ENCODE measurements around the gene MMAB.
"Not testable (repeated sequence)": the region's sequence is repeated elsewhere in the genome, so short reads cannot be mapped to it uniquely, and the experiment has no call there.

MMAB gene

DNA sequence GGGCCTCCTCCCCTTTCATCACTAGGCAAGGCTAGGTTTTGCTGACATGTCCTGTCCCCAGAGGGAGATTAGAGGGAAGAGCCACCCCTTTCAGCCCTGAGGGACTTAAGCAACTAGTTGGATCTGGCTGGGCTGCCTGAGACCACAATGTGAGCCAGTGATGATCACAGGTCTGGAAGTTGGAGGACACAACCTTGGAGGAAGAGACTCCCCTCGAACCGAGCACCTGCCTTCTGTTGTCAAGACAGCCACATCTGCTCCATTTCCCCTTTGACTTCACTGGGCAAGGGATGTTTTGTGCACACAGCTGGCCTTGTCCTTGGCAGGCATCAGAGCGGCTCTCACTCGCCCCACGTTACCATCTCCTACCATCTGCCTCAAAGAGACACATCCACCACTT is 31.7 kb upstream of the MMAB start:
- FAIRE-seq, result no peak
- no peak for DNase-seq (ENCODE audit: insufficient read length, low spot score)
- TF ChIP-seq POU2F2 (IDR thresholded peaks at IDR 0.05; ENCODE audit: low read depth, low read length) (no peak), SPI1 (IDR thresholded peaks at IDR 0.05; ENCODE audit: low read depth, low read length) (no peak), POLR2A (IDR thresholded peaks at IDR 0.05; ENCODE audit: low read depth, low read length) (no peak), POLR2AphosphoS5 (IDR thresholded peaks at IDR 0.05; ENCODE audit: low read depth, low read length) (no peak), TAF1 (IDR thresholded peaks at IDR 0.05; ENCODE audit: low read depth, low read length) (no peak), PAX5 (IDR thresholded peaks at IDR 0.05; ENCODE audit: insufficient read depth, low read length, severe bottlenecking) (no peak)

- TF ChIP-seq PAX5 (IDR thresholded peaks at IDR 0.05; ENCODE audit: insufficient read depth, low read length, severe bottlenecking), result no peak
- TF ChIP-seq POLR2AphosphoS5 (IDR thresholded peaks at IDR 0.05; ENCODE audit: low read depth, low read length), result no peak
- TF ChIP-seq POU2F2 (IDR thresholded peaks at IDR 0.05; ENCODE audit: low read depth, low read length), result no peak
- no peak for TF ChIP-seq SPI1 (IDR thresholded peaks at IDR 0.05; ENCODE audit: low read depth, low read length)
- no peak for TF ChIP-seq TAF1 (IDR thresholded peaks at IDR 0.05; ENCODE audit: low read depth, low read length)
- no peak for TF ChIP-seq POLR2A (IDR thresholded peaks at IDR 0.05; ENCODE audit: low read depth, low read length)
- DNase-seq (ENCODE audit: insufficient read length, low spot score) (no peak), FAIRE-seq (no peak)
Measured at GRCh38 chr12:109604132-109604585, 30.9 kb upstream of the MMAB start.

DNA sequence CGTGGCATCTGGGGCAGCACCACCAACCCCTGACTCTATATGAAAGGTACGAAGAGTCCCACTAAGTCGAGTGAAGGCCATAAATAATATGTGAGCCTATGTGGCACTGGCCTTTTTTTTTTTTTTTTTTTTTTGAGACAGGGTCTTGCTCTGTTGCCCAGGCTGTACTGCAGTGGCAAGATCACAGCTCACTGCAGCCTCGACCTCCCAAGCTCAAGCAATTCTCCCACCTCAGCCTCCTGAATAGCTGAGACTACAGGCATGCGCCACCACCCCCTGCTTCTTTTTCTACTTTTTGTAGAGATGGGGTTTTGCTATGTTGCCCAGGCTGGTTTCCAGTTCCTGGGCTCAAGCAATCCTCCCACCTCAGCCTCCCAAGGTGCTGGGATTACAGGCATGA is 28.8 kb upstream of the MMAB start:
- DNase-seq (ENCODE audit: insufficient read length, low spot score); FAIRE-seq: not testable (repeated sequence)

GRCh38 chr12:109601557-109601956 is 28.3 kb upstream of the MMAB start:
- no peak for FAIRE-seq
- TF ChIP-seq SPI1 (IDR thresholded peaks at IDR 0.05; ENCODE audit: low read depth, low read length), result no peak
- no peak for TF ChIP-seq TAF1 (IDR thresholded peaks at IDR 0.05; ENCODE audit: low read depth, low read length)
- no peak for TF ChIP-seq POLR2A (IDR thresholded peaks at IDR 0.05; ENCODE audit: low read depth, low read length)
- no peak for TF ChIP-seq PAX5 (IDR thresholded peaks at IDR 0.05; ENCODE audit: insufficient read depth, low read length, severe bottlenecking)
- no peak for TF ChIP-seq POU2F2 (IDR thresholded peaks at IDR 0.05; ENCODE audit: low read depth, low read length)
- no peak for TF ChIP-seq POLR2AphosphoS5 (IDR thresholded peaks at IDR 0.05; ENCODE audit: low read depth, low read length)
- no peak for DNase-seq (ENCODE audit: insufficient read length, low spot score)

DNA sequence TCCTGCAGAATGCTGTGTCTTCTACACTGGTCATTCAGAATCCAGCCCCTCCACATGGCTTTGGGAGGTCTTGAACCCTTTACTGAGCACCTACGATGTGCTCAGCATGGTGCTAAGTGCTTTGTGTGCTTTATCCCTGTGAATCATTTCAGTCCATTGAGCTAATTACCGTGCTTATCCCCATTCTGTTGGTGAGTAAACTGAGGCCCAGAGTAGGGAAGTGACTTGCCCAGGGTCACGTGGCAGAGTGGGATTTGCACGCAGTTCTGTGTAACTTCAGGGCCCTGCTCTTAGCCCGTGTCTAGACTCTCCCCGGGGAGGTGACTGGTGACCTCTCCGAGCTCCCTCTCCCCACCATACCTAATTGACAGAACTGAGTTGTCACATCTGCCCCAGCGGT is 27.7 kb upstream of the MMAB start:
- TF ChIP-seq SPI1 (IDR thresholded peaks at IDR 0.05; ENCODE audit: low read depth, low read length) (no peak), POU2F2 (IDR thresholded peaks at IDR 0.05; ENCODE audit: low read depth, low read length) (no peak), POLR2AphosphoS5 (IDR thresholded peaks at IDR 0.05; ENCODE audit: low read depth, low read length) (no peak), PAX5 (IDR thresholded peaks at IDR 0.05; ENCODE audit: insufficient read depth, low read length, severe bottlenecking) (no peak), TAF1 (IDR thresholded peaks at IDR 0.05; ENCODE audit: low read depth, low read length) (no peak), POLR2A (IDR thresholded peaks at IDR 0.05; ENCODE audit: low read depth, low read length) (no peak)
- FAIRE-seq, result no peak
- DNase-seq (ENCODE audit: insufficient read length, low spot score), result no peak

- FAIRE-seq (no peak), DNase-seq (ENCODE audit: insufficient read length, low spot score) (no peak)
- TF ChIP-seq POU2F2 (IDR thresholded peaks at IDR 0.05; ENCODE audit: low read depth, low read length) (no peak), SPI1 (IDR thresholded peaks at IDR 0.05; ENCODE audit: low read depth, low read length) (no peak), PAX5 (IDR thresholded peaks at IDR 0.05; ENCODE audit: insufficient read depth, low read length, severe bottlenecking) (no peak), POLR2A (IDR thresholded peaks at IDR 0.05; ENCODE audit: low read depth, low read length) (no peak), POLR2AphosphoS5 (IDR thresholded peaks at IDR 0.05; ENCODE audit: low read depth, low read length) (no peak), TAF1 (IDR thresholded peaks at IDR 0.05; ENCODE audit: low read depth, low read length) (no peak)
Measured at GRCh38 chr12:109600481-109600880, 27.2 kb upstream of the MMAB start.

GRCh38 chr12:109599087-109599486 is 25.8 kb upstream of the MMAB start:
- FAIRE-seq (no peak), DNase-seq (ENCODE audit: insufficient read length, low spot score) (no peak)
- no peak for TF ChIP-seq TAF1 (IDR thresholded peaks at IDR 0.05; ENCODE audit: low read depth, low read length)
- TF ChIP-seq POLR2A (IDR thresholded peaks at IDR 0.05; ENCODE audit: low read depth, low read length), result no peak
- TF ChIP-seq POU2F2 (IDR thresholded peaks at IDR 0.05; ENCODE audit: low read depth, low read length), result no peak
- TF ChIP-seq POLR2AphosphoS5 (IDR thresholded peaks at IDR 0.05; ENCODE audit: low read depth, low read length), result no peak
- TF ChIP-seq PAX5 (IDR thresholded peaks at IDR 0.05; ENCODE audit: insufficient read depth, low read length, severe bottlenecking), result no peak
- TF ChIP-seq SPI1 (IDR thresholded peaks at IDR 0.05; ENCODE audit: low read depth, low read length), result no peak

GRCh38 chr12:109598428-109598854 is 25.1 kb upstream of the MMAB start:
- TF ChIP-seq TAF1 (IDR thresholded peaks at IDR 0.05; ENCODE audit: low read depth, low read length) (no peak), SPI1 (IDR thresholded peaks at IDR 0.05; ENCODE audit: low read depth, low read length) (no peak), POLR2A (IDR thresholded peaks at IDR 0.05; ENCODE audit: low read depth, low read length) (no peak), POU2F2 (IDR thresholded peaks at IDR 0.05; ENCODE audit: low read depth, low read length) (no peak), PAX5 (IDR thresholded peaks at IDR 0.05; ENCODE audit: insufficient read depth, low read length, severe bottlenecking) (no peak), POLR2AphosphoS5 (IDR thresholded peaks at IDR 0.05; ENCODE audit: low read depth, low read length) (no peak)
- DNase-seq (ENCODE audit: insufficient read length, low spot score), result no peak
- FAIRE-seq, result no peak

DNA sequence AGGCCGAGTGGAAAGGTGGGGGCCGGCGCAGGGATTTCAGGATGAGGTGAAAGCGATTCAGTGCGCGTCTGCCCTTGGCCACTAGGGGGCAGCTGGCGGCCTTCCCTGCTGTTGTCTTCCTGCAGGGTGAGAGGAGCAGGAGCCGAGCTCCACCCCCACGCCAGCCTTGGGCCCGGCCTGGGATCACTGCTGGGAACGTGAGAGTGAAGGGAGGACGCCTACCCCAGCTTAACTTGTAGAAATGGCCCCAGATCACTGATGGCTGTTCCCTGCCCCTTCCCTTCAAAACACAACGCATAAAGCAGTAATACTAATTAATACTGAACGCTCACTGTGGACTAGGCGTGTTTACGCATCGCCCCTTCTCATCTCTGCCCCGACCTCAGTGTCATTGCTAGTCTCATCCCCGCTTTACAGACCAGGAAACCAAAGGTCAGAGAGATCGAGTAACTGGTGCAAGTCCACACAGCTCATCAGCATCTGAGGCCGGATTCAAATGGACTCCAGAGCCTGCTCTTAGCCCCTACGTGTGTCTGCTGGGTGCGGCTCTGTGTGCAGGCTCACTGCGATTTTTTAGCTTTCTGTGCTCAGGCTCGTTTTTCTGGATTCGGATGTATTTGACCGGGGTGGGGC is 24.6 kb upstream of the MMAB start:
- FAIRE-seq (peak; percentile 80), DNase-seq (ENCODE audit: insufficient read length, low spot score) (peak; percentile 88)
- no peak for TF ChIP-seq PAX5 (IDR thresholded peaks at IDR 0.05; ENCODE audit: insufficient read depth, low read length, severe bottlenecking)
- no peak for TF ChIP-seq SPI1 (IDR thresholded peaks at IDR 0.05; ENCODE audit: low read depth, low read length)
- TF ChIP-seq TAF1 (IDR thresholded peaks at IDR 0.05; ENCODE audit: low read depth, low read length), result no peak

DNA sequence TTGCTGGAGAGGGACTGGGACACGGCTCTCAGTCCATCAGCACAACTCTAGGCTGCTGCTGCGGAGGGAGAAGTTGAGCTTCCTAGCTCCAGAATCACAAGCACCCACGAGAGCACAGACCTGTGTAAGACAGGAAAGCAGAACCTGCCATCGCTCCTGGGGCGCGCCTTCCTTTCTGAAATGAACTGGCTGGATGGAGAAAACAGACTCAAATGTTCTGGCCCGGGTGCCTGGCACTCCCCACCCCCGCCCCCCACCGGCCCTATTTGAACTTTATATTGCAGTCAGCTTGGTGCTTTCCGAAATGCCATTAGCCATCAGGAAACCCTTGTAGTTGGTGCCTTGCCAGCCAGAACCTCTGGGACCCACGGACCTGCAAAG is 24.1 kb upstream of the MMAB start:
- TF ChIP-seq PAX5 (IDR thresholded peaks at IDR 0.05; ENCODE audit: insufficient read depth, low read length, severe bottlenecking), result no peak
- TF ChIP-seq POLR2A (IDR thresholded peaks at IDR 0.05; ENCODE audit: low read depth, low read length), result no peak
- no peak for TF ChIP-seq POU2F2 (IDR thresholded peaks at IDR 0.05; ENCODE audit: low read depth, low read length)
- TF ChIP-seq SPI1 (IDR thresholded peaks at IDR 0.05; ENCODE audit: low read depth, low read length), result no peak
- TF ChIP-seq POLR2AphosphoS5 (IDR thresholded peaks at IDR 0.05; ENCODE audit: low read depth, low read length), result no peak
- no peak for TF ChIP-seq TAF1 (IDR thresholded peaks at IDR 0.05; ENCODE audit: low read depth, low read length)
- no peak for FAIRE-seq
- no peak for DNase-seq (ENCODE audit: insufficient read length, low spot score)

All from GM12891 (cell line).